NCI-H2196 treated with DMSO at 0.1 percent for 48 hours (cell line): ENCODE measurements around the gene TREML2.
"Not testable (repeated sequence)": the region's sequence is repeated elsewhere in the genome, so short reads cannot be mapped to it uniquely, and the experiment has no call there.

Source experiments
- DNase-seq: peaks from one replicate; lab custom pipeline; 2025; ENCODE audit not compliant: unreplicated experiment; lab: John Stamatoyannopoulos, UW

Gene TREML2

GRCh38 chr6:41200901-41201763, at the start of gene TREML2:
TSS of gene TREML2 (minus strand) at chr6:41201149. CDS start at chr6:41201008, 141 bp downstream.
- DNase-seq: no peak

GRCh38 chr6:41247882-41248705, 47.1 kb upstream of the TREML2 start:
- no peak for DNase-seq

GRCh38 chr6:41247288-41247865, 46.4 kb upstream of the TREML2 start:
- no peak for DNase-seq

GRCh38 chr6:41246529-41246928, 45.6 kb upstream of the TREML2 start:
- not testable (repeated sequence) for DNase-seq

- no peak for DNase-seq
Observed at GRCh38 chr6:41239467-41240159, 38.7 kb upstream of the TREML2 start.

GRCh38 chr6:41237128-41237527, 36.2 kb upstream of the TREML2 start:
- no peak for DNase-seq

GRCh38 chr6:41236276-41236675, 35.3 kb upstream of the TREML2 start:
- DNase-seq: no peak

- no peak for DNase-seq
Observed at GRCh38 chr6:41232667-41233066, 31.7 kb upstream of the TREML2 start.

GRCh38 chr6:41231246-41231645, 30.3 kb upstream of the TREML2 start:
- no peak for DNase-seq

- no peak for DNase-seq
Observed at GRCh38 chr6:41229721-41230120, 28.8 kb upstream of the TREML2 start.

- no peak for DNase-seq
Observed at GRCh38 chr6:41228616-41229015, 27.7 kb upstream of the TREML2 start.

- no peak for DNase-seq
Observed at GRCh38 chr6:41228096-41228495, 27.1 kb upstream of the TREML2 start, which contains the start of gene TREML4. TSS of gene TREML4 (plus strand) at chr6:41228349. CDS start at chr6:41228428, 79 bp downstream.

- no peak for DNase-seq
Observed at GRCh38 chr6:41226752-41227151, 25.8 kb upstream of the TREML2 start.

GRCh38 chr6:41224800-41225199, 23.9 kb upstream of the TREML2 start:
- no peak for DNase-seq

- no peak for DNase-seq
Observed at GRCh38 chr6:41222513-41222912, 21.6 kb upstream of the TREML2 start.

GRCh38 chr6:41222045-41222444, 21.1 kb upstream of the TREML2 start:
- DNase-seq: no peak

GRCh38 chr6:41216616-41217015, 15.7 kb upstream of the TREML2 start:
- no peak for DNase-seq

GRCh38 chr6:41215777-41216176, 14.8 kb upstream of the TREML2 start:
- DNase-seq: no peak

GRCh38 chr6:41214559-41215238, 13.8 kb upstream of the TREML2 start:
- no peak for DNase-seq

- no peak for DNase-seq
Observed at GRCh38 chr6:41209547-41210320, 8.8 kb upstream of the TREML2 start.
